Tibial nerve (tissue), 4 donors: ENCODE data around the gene GPC3. TPM values are rescaled to one million over a fixed set of nuclear protein-coding genes. Genes with fewer than 3 reads are reported as not detected.

Experiments
- DNase-seq, 2 donors: peaks; one replicate each; pipeline ENCODE4 v3.0.0-alpha.2; 2019; ENCODE audit warnings: low spot score in 2 of 2
- H3K27ac ChIP-seq, 4 donors: fragments of 200-600 bp; sonication (generic) in 3 of 4; one replicate each; pipeline ENCODE4 v1.5.1; 2017 to 2019; ENCODE audit warnings: mild to moderate bottlenecking in 1 of 4
- H3K27me3 ChIP-seq, 2 donors: fragments of 200-600 bp; sonication (generic) in 1 of 2; one replicate each; pipeline versions ENCODE4 v1.5.1 to v1.6.0; 2017 to 2019
- H3K36me3 ChIP-seq, 3 donors: fragments of 200-600 bp; sonication (generic); one replicate each; pipeline ENCODE4 v1.5.1; 2018 to 2019
- H3K4me1 ChIP-seq, 4 donors: fragments of 200-600 bp; sonication (generic) in 3 of 4; one replicate each; pipeline ENCODE4 v1.5.1; 2017 to 2019
- H3K4me3 ChIP-seq, 4 donors: fragments of 200-600 bp; sonication (generic) in 3 of 4; one replicate each; pipeline ENCODE4 v1.5.1; 2017 to 2019; ENCODE audit warnings: mild to moderate bottlenecking in 1 of 4, moderate library complexity in 1 of 4
- H3K9me3 ChIP-seq, 4 donors: fragments of 200-600 bp; sonication (generic) in 3 of 4; one replicate each; pipeline ENCODE4 v1.5.1; 2017 to 2019
- CTCF ChIP-seq, 5 experiments: fragments of 200-600 bp in 3 of 5; fragments of 450-650 bp in 2 of 5; sonication (generic) in 3 of 5; IDR thresholded peaks; one replicate each; pipeline ENCODE4 v1.5.1; 2016 to 2019; ENCODE audit warnings: antibody characterized with exemption in 5 of 5, mild to moderate bottlenecking in 3 of 5, moderate library complexity in 2 of 5
- EP300 ChIP-seq, 2 donors: sonication (generic); formaldehyde crosslinking; IDR thresholded peaks; one replicate each; pipeline ENCODE4 v1.6.1; 2017; ENCODE audit warnings: antibody characterized with exemption in 2 of 2, mild to moderate bottlenecking in 1 of 2
- POLR2A ChIP-seq, 2 donors: fragments of 450-650 bp; IDR thresholded peaks; one replicate each; pipeline ENCODE4 v1.6.1; 2017; ENCODE audit warnings: antibody characterized with exemption in 2 of 2, mild to moderate bottlenecking in 2 of 2, moderate library complexity in 2 of 2
- WGBS, 2 donors: methylation state at CpG; one replicate each; pipeline ENCODE4 v1.1.5; 2018; 5-methylcytosine and 5-hydroxymethylcytosine counted together
- total RNA-seq, 4 donors: library from RNA; depleted of rRNA; stranded (reverse); fragments of >200 nt; gene quantifications; one replicate each; pipeline ENCODE4 v1.1.0, GENCODE V29; 2016

The GPC3 gene
- total RNA-seq, 4 donors from 2014 or later = 60.5 to 116 (median 72.8) TPM

- WGBS, 2 donors = 77 to 97% methylated on average over 2 of the region's 2 CpGs
- Histone ChIP-seq H3K9me3 (no peaks in the 10 kb centered on the region), H3K27me3 (peaks cover 0 to 11% of the 10 kb centered on the region in 2 donors), H3K27ac (no peak overlapping the region), H3K4me3 (no peak overlapping the region), H3K4me1 (no peaks in the 10 kb centered on the region), H3K36me3 (no peaks in the 10 kb centered on the region)
- DNase-seq = no peak
- no peak for TF ChIP-seq EP300 (IDR thresholded peaks at IDR 0.05)
- TF ChIP-seq CTCF (IDR thresholded peaks at IDR 0.05) = no peak
- no peak for TF ChIP-seq POLR2A (IDR thresholded peaks at IDR 0.05)
These were observed 121.2 kb downstream of the GPC3 start for GRCh38 chrX:133864236-133864635.

- H3K4me1 ChIP-seq = no peaks in the 10 kb centered on the region
- DNase-seq = peak in 1 of 2 donors; percentile 44
- 55 to 60% methylated on average over 7 of the region's 7 CpGs for WGBS, 2 donors
These were observed 125.5 kb downstream of the GPC3 start for GRCh38 chrX:133859860-133860259.

DNA sequence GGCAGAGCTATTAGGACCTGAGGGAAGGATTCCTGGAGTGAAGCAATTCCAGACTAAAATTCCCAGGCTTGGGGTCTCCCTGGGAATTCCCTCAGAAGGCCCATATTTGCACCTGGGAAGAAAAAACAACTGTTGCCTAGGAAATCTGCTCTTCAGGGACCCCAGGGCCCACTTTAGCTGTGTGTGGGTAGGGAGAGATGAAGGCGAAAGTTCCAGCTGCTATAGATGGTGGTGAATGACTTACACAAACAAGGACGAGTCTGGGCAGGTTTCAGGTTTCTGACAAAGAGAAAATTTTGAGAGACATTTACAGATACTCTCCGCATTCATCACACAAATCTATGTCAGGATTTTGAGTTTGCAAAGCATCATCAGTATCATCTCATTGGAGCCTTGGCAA lies 126.1 kb downstream of the GPC3 start:
- H3K27ac ChIP-seq = peak overlapping the region in 2 of 4 donors; percentile 50 to 55
- H3K4me3 ChIP-seq = no peak overlapping the region
- no peaks in the 10 kb centered on the region for H3K36me3 ChIP-seq
- WGBS, 2 donors = 74 to 76% methylated on average over 3 of the region's 3 CpGs
- no peaks in the 10 kb centered on the region for H3K9me3 ChIP-seq
- no peak for TF ChIP-seq POLR2A (IDR thresholded peaks at IDR 0.05)
- no peak for TF ChIP-seq CTCF (IDR thresholded peaks at IDR 0.05)
- no peak for TF ChIP-seq EP300 (IDR thresholded peaks at IDR 0.05)
- H3K27me3 ChIP-seq = peaks cover 0 to 14% of the 10 kb centered on the region in 2 donors
- DNase-seq = no peak
- no peaks in the 10 kb centered on the region for H3K4me1 ChIP-seq

More at GRCh38 chrX:133859860-133860259, 125.5 kb downstream of the GPC3 start:
- no peaks in the 10 kb centered on the region for H3K36me3 ChIP-seq
- H3K9me3 ChIP-seq = no peaks in the 10 kb centered on the region
- peak overlapping the region in 2 of 4 donors; percentile 50 to 55 for H3K27ac ChIP-seq
- no peak overlapping the region for H3K4me3 ChIP-seq
- TF ChIP-seq CTCF (IDR thresholded peaks at IDR 0.05) (no peak), EP300 (IDR thresholded peaks at IDR 0.05) (peak in 1 of 2 donors; percentile 21)
- peaks cover 0 to 20% of the 10 kb centered on the region in 2 donors for H3K27me3 ChIP-seq

GRCh38 chrX:133857640-133858269 lies 127.6 kb downstream of the GPC3 start:
- no peak overlapping the region for H3K27ac ChIP-seq
- H3K36me3 ChIP-seq = no peaks in the 10 kb centered on the region
- H3K4me1 ChIP-seq = no peaks in the 10 kb centered on the region
- H3K9me3 ChIP-seq = no peaks in the 10 kb centered on the region
- no peak for DNase-seq
- no peak overlapping the region for H3K4me3 ChIP-seq
- TF ChIP-seq CTCF (IDR thresholded peaks at IDR 0.05) (no peak), POLR2A (IDR thresholded peaks at IDR 0.05) (no peak), EP300 (IDR thresholded peaks at IDR 0.05) (no peak)
- H3K27me3 ChIP-seq = peaks cover 0 to 23% of the 10 kb centered on the region in 2 donors
- WGBS, 2 donors = 63 to 80% methylated on average over 1 of the region's 1 CpG

- no peak for DNase-seq
- Histone ChIP-seq H3K36me3 (no peaks in the 10 kb centered on the region), H3K27me3 (peaks cover 0 to 23% of the 10 kb centered on the region in 2 donors), H3K4me1 (no peaks in the 10 kb centered on the region), H3K27ac (no peak overlapping the region), H3K4me3 (no peak overlapping the region), H3K9me3 (no peaks in the 10 kb centered on the region)
- TF ChIP-seq CTCF (IDR thresholded peaks at IDR 0.05) = no peak
- TF ChIP-seq EP300 (IDR thresholded peaks at IDR 0.05) = no peak
- TF ChIP-seq POLR2A (IDR thresholded peaks at IDR 0.05) = no peak
- WGBS, 2 donors = 62 to 86% methylated on average over 3 of the region's 3 CpGs
These were observed 128.6 kb downstream of the GPC3 start for GRCh38 chrX:133856819-133857218.
